T follicular helper cell (primary cell): Measurements from ENCODE around the gene SBNO1.
"Not testable (repeated sequence)": the region's sequence is repeated elsewhere in the genome, so short reads cannot be mapped to it uniquely, and the experiment has no call there.

ENCODE experiments used
- DNase-seq: peaks from one replicate; pipeline ENCODE4 v3.0.0-alpha.2; 2020; ENCODE audit warnings: low read depth

The SBNO1 gene

DNA sequence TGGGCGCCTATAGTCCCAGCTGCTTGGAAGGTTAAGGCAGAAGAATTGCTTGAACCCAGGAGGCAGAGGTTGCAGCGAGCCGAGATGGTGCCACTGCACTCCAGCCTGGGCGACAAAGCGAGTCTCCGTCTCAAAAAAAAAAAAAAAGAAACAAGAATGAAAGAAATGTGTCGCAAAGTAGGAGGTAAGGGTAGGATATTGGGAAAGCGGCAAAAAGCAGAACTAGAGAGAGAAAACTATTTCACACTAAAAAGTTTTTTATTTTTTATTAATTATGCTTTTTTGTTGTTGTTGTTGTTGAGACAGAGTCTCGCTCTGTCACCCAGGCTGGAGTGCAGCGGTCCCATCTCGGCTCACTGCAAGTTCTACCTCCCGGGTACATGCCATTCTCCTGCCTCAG lies 17.7 kb downstream of the SBNO1 start:
- DNase-seq: no peak

DNA sequence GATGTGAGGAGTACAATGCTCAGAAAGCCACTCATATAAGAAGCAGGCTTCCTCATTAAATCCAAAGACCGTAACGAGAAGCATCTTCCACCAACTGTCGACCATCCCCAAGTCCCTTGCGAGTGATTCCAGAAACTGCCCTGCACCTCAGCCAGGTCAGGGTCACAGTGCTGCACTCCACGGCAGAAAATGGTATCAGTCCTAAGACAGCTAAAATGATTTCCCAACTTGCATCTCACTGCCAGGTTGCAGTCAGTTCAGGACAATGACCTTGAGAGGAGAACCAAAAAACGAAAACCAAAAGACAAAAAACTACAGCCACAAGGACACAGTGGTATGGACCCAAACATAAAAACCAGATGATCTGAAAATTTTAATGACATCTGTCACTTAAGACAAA lies 20.6 kb downstream of the SBNO1 start:
- DNase-seq: no peak

DNA sequence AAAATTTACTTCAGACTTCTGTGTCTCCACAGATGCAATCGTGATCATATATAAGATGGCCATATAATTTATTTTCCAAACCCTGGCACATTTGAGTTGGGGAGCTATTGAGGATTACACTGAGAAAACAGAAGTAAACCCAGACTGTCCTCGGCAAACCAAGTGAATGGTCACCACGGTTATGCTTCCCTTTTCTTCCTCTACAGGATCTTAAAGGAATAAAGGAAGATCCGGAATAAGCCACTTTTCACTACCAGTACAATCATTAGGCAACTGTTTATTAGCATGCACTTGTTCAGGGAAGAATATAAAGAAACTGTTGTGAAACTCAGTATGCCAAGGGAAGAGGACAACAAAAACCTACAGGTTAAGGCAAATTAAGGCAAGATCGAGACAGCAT lies 27.6 kb downstream of the SBNO1 start:
- DNase-seq: no peak

DNA sequence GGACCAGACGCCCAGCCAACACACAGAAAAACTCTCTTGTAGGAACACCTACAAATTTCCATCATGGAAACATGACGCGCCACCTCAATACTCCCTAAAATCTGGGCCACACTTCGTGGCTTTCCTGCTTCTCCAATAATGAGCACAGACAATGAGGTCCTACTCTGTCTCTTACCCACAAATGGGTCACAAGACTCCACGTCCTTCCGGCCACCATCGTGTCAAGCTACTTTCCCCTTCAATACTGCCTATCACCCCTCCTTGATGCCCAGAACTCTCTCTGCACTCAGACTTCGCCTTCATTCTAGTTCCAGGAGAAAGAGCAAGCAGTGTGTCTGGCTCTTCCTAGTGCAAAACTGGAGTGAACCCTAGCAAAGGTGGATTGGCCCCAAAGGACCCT lies 28.1 kb downstream of the SBNO1 start:
- DNase-seq: no peak

DNA sequence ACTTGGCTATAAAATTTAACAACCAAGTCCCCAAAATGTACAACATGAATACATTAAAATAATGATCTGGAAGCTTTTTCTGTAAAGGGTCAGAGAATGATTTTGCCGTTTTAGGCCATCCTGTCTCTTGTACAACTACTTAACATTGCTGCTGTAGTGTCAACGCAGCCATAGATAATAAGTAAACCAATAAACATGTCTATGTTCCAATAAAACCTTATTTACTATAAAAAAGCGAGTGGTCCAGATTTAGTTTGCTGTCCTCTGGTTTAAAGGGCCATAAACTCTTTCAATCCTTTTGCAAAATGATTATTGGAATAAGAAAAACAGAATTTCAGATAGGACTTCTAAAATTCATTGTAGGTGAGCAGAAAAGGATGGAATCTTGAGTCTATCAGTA lies 29.2 kb downstream of the SBNO1 start:
- no peak for DNase-seq

DNA sequence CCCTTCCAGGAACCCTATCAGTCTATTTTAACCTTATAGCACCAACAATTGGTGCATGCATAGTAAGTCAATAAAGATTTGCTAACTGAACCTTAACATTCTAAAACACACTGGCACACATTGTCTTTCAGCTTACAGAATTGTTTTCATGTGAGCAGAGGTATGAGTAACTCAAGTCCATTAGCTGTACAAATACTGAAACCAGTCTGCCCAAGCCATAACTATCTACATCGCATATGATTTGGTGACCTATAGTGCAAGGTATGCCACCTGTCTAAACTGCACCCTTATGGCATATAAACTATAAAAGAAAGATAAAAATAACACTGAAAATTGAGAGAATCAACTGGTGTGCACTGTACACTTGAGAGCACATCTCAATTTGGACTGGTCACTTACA lies 34.8 kb downstream of the SBNO1 start:
- no peak for DNase-seq

DNA sequence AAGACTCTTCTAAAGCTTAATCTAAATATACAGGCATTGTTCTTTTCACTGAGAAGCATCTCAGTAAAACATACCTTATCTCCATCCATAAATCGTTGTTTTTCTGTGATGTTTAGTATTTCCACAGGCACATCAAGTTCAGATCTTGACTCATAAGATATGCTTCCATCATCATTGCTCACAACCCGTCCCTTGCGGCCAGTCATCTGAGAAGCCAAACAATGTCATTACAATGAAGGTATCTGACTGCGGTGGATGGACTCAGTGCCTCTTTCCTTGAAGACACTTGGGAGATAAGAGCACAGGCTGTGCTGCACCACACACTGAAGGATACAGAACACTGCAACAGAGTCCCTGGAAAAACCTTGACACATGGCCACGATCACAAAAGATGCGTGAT lies 44.8 kb downstream of the SBNO1 start:
- no peak for DNase-seq

DNA sequence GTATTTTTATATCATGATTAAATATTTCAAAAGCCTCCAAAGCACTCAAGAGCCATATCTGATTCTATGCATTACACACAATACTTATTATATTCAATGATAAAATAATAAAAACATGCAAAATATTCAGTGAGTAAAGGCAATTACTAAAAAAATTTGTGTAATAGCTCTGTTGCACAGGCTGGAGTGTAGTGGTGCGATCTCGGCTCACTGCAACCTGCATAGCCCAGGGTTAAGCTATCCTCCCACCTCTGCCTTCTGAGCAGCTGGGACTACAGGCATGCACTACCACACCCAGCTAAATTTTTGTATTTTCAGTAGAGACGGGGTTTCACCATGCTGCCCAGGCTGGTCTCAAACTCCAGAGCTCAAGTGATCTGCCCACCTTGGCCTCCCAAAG lies 45.4 kb downstream of the SBNO1 start:
- DNase-seq: no peak

DNA sequence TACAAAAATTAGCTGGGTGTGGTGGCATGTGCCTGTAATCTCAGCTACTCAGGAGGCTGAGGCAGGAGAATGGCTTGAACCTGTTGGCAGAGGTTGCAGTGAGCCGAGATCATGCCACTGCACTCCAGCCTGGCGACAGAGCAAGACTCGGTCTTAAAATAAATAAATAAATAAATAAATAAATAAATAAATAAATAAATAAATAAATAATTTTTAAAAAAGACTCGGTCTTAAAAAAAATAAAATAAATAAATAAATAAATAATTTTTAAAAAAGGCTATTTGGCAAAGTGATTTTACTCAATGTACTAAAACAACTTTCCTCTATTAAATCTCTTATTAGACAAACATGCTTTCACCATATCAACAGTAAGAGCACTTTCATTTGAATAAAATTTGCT lies 51.6 kb downstream of the SBNO1 start:
- not testable (repeated sequence) for DNase-seq

DNA sequence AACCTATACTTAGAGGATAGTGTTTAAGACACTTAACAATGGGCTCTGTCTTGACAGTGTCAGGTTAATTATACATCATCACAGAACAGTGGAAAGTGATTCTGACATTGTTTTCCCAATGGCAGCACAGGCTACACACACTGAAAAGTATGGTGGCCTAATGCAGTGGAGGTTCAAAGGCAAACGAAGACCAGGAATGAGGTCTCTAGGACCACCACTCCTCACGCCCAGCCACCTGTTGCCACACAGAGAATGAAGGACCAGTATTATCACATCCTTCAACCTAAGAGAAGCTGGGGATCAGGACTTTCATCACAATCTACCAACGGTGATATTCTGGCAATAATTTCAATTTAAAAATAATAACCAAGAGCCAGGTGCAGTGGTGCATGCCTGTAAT lies 58.4 kb downstream of the SBNO1 start:
- no peak for DNase-seq

DNA sequence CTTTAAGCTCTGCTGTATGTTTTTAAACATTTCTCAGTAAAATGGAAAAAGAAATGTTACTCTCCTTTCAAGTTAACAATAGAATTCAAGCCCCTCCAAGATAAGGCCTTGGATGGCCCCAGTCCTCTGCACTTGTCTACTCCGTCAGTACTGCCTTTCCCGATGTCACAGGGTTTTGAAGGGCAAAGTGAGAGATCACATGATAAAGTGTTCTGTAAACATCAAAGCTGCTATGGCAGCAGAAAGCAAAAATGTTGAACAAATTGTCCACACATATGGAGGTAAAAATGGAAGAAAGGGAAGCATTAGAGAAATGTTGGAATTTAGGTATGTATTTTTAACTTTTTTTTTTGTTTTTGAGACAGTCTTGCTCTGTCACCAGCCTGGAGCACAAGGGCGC lies 59.5 kb downstream of the SBNO1 start:
- DNase-seq: no peak

DNA sequence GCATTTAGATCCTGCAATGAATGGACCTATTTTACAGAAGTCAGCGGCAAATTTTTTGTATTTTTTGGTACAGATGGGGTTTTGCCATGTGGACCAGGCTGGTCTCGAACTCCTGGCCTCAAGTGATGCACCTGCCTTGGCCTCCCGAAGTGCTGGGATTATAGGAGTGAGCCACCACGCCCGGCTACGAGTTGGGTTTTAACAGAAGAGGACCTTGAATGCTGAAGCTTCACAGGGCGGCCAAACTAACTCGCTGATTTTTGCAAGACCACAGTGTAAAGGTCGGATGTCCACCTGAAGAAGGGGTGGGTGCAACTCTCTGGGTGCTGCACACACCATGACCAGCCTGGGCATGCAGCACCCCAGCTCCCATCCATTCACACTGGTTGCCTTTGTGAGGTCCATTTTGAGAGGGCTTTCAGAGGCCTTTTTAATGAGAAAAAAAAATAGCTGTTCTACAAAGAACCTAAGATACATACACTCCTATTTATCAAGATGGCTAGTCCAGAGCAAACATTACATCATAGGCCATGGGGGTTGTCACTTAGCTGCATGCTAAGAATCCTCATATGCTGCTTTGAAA lies 71.4 kb downstream of the SBNO1 start:
- no peak for DNase-seq

DNA sequence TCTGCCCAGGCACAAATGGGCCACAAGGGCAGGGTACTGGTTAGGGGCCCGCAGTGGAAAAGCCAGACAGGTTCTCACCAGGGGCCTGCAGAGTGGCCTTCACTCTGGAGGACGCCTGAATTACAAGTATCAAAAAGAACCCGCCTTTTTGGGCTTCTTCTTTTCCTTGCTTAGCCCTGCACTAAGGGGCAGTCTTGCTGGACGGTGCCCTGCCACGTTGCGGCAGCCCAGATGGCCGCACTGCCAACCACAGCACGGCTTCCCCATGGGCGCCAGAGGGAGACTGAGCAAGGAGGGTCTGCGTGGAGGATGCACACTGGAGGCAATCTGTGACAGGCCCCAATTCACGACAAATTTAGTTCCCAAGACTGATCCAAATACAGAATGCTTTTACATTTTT lies 74.7 kb downstream of the SBNO1 start:
- no peak for DNase-seq

DNA sequence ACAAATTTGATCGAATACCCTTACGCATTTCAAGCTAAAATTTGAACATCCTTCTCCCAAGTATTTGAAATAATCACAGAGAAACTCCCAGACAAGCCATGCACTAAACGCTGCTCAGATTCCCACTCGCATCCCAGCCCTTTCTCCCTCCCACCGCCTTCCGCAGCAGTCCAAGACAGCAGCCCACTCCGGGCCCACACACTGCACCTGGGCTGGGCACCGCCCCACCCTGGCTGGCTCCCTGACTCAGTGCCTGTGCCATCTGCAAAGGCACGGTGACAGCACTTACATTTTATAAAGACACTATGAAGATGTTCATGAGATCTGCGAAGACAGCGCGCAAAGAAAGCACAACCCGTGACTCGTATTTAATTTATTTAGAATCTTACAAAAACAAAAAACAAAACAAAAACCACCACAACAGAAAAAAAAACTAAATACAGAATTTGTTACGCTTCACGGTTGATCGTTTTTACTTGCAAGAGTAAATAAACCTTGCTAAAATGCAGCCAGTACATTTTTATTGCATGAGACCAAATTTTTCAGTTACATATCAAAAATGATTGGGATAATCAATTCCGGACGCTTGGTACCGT lies 75.8 kb downstream of the SBNO1 start:
- DNase-seq: no peak

DNA sequence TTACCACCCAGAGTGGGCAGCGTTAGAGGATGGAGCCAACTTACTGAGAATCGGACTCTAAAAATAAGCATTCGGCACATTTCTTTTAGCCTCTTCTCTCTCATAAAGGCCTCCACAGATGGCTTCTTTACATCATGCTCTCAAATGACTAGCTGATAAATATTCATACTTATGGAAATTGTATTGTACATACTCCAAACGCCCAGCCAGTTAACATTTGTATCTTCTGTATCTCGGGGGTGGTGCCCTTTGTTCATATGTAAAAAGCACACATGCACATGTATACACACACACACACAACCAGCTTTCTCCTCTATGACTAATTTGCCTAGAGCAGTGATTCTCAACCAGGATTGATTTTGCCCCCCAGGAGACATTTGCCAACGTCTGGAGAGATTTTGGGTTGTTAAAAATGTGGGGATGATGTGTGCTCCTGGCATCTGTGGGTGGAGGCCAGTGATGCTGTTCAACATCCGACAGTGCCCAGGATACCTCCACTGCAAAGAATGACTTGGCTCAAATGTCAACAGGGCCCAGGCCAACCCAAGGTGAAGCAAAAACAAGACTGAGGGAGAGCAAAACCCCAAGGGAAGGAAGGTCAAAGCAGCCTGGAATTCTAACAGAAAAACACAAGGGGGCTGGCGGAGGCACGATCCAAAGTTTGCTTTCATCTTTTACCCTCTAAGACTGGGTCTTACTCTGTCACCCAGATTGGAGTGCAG lies 77.8 kb downstream of the SBNO1 start:
- DNase-seq: no peak

DNA sequence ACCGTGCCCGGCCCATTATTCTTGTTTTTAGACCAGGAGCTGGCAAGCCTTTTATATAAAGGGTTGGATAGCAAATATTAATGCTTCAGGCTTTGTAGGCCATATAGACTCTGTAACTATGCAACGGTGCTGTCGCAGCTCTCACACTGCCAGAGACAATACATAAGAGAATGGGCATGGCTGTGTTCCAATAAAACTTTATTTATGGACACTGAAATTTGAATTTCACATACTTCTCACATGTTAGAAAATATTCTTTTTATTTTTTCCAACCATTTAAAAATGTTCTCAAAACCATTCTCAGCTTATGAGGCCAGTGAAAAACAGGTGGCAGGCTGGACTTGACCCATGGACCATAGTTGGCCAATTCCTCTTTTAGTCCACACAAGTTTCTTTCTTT lies 80.0 kb downstream of the SBNO1 start:
- no peak for DNase-seq

DNA sequence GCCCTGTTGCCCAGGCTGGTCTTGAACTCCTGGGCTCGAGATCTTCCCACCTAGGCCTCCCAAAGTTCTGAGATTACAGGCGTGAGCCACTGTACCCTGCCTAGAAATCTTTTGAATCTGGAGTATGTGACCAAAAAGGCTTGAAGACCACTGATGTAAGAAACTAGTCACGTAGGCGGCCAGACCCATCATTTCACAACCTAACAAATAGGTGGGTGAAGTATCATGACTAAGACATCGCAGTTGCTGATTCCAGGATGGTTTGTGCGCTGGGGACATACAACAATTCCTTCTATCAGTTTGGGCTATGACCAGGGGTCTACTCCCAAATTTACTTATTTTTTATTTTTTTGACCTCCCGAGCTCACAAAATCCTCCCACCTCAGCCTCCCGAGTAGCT lies 81.2 kb downstream of the SBNO1 start:
- DNase-seq: no peak

DNA sequence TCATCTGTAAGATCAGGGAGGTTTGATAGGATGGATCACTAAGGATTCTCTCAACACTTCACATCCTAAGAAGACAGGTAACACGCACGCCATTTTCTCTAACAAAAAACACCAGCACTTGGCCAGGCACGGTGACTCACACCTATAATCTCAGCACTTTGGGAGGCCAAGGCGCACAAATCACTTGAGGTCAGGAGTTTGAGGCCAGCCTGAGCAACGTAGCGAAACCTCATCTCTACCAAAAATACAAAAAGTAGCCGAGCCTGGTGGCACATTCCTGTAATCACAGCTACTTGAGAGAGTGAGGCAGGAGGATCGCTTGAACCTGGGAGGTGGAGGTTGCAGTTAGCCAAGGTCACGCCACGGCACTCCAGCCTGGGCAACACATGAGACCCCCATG lies 82.5 kb downstream of the SBNO1 start:
- no peak for DNase-seq

DNA sequence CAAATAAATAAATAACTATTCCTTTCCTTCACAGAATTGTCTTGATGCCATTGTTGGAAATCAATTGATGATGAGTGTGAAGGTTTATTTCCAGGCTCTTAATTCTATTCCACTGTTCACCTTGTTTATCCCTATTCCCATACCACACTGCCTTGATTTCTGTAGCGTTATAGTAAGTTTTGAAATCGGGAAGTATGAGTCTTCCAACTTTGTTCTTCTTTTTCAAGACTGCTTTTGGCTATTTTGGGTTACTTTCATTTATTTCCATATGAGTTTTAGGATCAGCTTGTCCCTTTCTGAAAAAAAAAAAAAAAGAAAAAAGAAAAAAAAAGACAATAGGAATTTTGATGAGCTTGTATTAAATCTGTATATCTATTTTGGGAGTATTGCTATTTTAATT lies 83.7 kb downstream of the SBNO1 start:
- no peak for DNase-seq

DNA sequence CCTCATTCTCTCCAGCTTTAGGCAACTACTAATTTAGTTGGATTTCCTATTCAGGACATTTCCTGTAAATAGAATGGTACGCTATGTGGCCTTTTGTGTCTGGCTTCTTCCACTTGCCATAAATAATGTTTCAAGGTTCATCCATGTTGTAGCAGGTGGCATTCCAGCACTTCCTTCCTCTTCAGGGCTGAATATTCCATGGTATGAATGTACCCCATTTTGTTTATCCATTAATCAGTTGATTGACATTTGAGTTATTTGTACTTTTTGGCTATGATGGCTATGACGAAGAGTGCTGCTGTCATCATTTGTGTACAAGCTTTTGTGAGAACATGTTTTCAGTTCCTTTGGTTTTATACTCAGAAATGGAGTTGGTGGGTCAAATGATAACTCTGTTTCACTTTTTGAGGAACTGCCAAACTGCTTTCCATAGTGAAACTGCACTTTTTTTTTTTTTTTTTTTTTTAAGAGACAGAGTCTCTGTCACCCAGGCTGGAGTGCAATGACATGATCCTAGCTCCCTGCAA lies 86.5 kb downstream of the SBNO1 start:
- no peak for DNase-seq

DNA sequence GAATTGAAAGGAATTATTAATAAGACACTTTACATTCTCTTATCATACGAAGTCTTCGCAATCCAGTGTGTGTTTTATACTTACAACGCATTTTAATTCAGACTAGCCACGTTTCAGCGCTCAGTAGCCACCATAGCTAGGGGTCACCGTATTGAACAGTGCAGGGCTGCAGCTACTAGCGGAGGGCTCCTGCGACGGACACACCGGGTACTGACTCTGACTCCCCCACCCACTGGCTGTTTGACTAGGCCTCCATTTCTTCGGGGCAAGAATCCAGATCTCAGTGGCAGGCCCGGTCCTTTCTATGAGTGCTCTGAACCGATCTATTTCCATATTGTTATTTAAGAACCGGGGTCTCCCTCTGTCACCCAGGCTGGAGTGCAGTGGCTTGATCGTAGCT lies 91.5 kb downstream of the SBNO1 start:
- DNase-seq: no peak

DNA sequence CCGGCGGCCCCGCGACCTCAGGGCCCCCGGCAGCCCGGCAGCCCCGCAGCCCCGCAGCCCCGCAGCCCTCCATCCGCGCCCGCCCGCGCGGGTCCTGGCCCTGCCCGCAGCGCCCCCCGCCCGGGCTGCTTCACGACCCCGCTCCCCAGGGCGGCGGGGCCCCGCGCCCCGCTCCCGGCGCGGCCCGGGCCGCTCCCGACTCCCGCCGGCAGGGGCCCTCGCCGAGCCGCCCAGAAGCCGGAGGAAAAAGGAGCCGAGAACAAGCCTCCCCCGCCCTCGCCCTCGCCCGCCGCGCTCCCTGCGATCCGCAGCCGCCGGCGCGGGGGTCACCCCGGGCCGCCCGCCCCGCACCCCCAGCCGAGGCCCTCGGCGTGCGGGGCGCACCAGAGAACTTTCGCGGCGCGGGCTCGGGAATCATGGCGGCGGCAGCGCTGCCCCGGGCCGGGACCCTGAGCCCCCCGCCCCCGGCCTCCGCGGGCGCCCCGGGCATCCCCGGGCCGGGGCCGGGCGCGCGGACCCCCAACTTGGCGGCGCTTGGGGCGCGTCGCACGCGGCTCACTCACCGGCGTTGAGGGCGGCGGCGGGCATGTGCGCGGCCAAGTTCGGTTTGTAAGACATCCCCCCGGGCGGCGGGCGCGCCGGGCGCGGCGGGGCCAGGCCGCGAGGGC lies 93.5 kb downstream of the SBNO1 start:
- peak; percentile 65 for DNase-seq
